ENCODE results near the gene DDX1. TPM values are rescaled to one million over a fixed set of nuclear protein-coding genes. Genes with fewer than 3 reads are reported as not detected.

Gene DDX1
- total RNA-seq, 4 donors from 2014 or later = 41.6 to 78.6 (median 66.5) TPM

- Histone ChIP-seq H3K36me3 (peaks cover 0 to 62% (median 0%) of the 10 kb centered on the region in 3 donors), H3K4me1 (peaks cover 5 to 18% (median 6%) of the 10 kb centered on the region in 3 donors), H3K27me3 (no peaks in the 10 kb centered on the region), H3K27ac (no peak overlapping the region), H3K9me3 (no peaks in the 10 kb centered on the region), H3K4me3 (no peak overlapping the region)
- TF ChIP-seq POLR2A (IDR thresholded peaks at IDR 0.05) = no peak
- TF ChIP-seq, protein P1, sequence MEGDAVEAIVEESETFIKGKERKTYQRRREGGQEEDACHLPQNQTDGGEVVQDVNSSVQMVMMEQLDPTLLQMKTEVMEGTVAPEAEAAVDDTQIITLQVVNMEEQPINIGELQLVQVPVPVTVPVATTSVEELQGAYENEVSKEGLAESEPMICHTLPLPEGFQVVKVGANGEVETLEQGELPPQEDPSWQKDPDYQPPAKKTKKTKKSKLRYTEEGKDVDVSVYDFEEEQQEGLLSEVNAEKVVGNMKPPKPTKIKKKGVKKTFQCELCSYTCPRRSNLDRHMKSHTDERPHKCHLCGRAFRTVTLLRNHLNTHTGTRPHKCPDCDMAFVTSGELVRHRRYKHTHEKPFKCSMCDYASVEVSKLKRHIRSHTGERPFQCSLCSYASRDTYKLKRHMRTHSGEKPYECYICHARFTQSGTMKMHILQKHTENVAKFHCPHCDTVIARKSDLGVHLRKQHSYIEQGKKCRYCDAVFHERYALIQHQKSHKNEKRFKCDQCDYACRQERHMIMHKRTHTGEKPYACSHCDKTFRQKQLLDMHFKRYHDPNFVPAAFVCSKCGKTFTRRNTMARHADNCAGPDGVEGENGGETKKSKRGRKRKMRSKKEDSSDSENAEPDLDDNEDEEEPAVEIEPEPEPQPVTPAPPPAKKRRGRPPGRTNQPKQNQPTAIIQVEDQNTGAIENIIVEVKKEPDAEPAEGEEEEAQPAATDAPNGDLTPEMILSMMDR (IDR thresholded peaks at IDR 0.05) = no peak
- no peak for DNase-seq
- intact Hi-C loops (cut with DNase I) = no loop called here
- WGBS, 2 donors = 82 to 86% methylated on average over 5 of the region's 5 CpGs
Measured at GRCh38 chr2:15554525-15555218, 37.0 kb upstream of the DDX1 start.

GRCh38 chr2:15555760-15556193, 35.9 kb upstream of the DDX1 start:
- 83 to 84% methylated on average over 3 of the region's 3 CpGs for WGBS, 2 donors
- H3K4me1 ChIP-seq = peaks cover 6 to 27% (median 12%) of the 10 kb centered on the region in 3 donors

GRCh38 chr2:15556311-15556930, 35.2 kb upstream of the DDX1 start:
- H3K4me3 ChIP-seq = no peak overlapping the region
- no peaks in the 10 kb centered on the region for H3K27me3 ChIP-seq
- peaks cover 0 to 45% (median 0%) of the 10 kb centered on the region in 3 donors for H3K36me3 ChIP-seq
- no peak for TF ChIP-seq POLR2A (IDR thresholded peaks at IDR 0.05)
- TF ChIP-seq, protein P1 (IDR thresholded peaks at IDR 0.05) = no peak
- H3K9me3 ChIP-seq = no peaks in the 10 kb centered on the region
- H3K27ac ChIP-seq = no peak overlapping the region
- whole genome bisulfite sequencing, 2 donors = 89 to 95% methylated on average over 4 of the region's 4 CpGs
- intact Hi-C loops (cut with DNase I) = no loop called here
- no peak for DNase-seq
- peaks cover 6 to 27% (median 12%) of the 10 kb centered on the region in 3 donors for H3K4me1 ChIP-seq

More at GRCh38 chr2:15555760-15556193, 35.9 kb upstream of the DDX1 start:
- H3K27ac ChIP-seq = no peak overlapping the region
- intact Hi-C loops (cut with DNase I) = no loop called here
- TF ChIP-seq, protein P1 (IDR thresholded peaks at IDR 0.05) = no peak
- no peak for TF ChIP-seq POLR2A (IDR thresholded peaks at IDR 0.05)
- H3K36me3 ChIP-seq = peaks cover 0 to 52% (median 0%) of the 10 kb centered on the region in 3 donors
- no peaks in the 10 kb centered on the region for H3K9me3 ChIP-seq
- no peak overlapping the region for H3K4me3 ChIP-seq
- no peaks in the 10 kb centered on the region for H3K27me3 ChIP-seq
- DNase-seq = no peak

GRCh38 chr2:15557887-15558311, 33.8 kb upstream of the DDX1 start:
- DNase-seq = no peak
- peaks cover 0 to 32% (median 0%) of the 10 kb centered on the region in 3 donors for H3K36me3 ChIP-seq
- no peak overlapping the region for H3K27ac ChIP-seq
- H3K9me3 ChIP-seq = no peaks in the 10 kb centered on the region
- 54 to 70% methylated on average over 5 of the region's 5 CpGs for WGBS, 2 donors
- intact Hi-C loops (cut with DNase I) = no loop called here
- no peaks in the 10 kb centered on the region for H3K27me3 ChIP-seq
- H3K4me3 ChIP-seq = no peak overlapping the region
- peaks cover 6 to 35% (median 12%) of the 10 kb centered on the region in 3 donors for H3K4me1 ChIP-seq
- TF ChIP-seq POLR2A (IDR thresholded peaks at IDR 0.05) = no peak
- TF ChIP-seq, protein P1 (IDR thresholded peaks at IDR 0.05) = no peak
